Limb (tissue), 2 donors: Measurements from ENCODE around the gene SPI1.

Experiments used
- DNase-seq, 2 donors: peaks; one replicate each; pipeline ENCODE4 v3.0.0-alpha.2; 2016; ENCODE audit errors: extremely low spot score in 2 of 2

The SPI1 gene

GRCh38 chr11:47388697-47389576, 10.6 kb upstream of the SPI1 start:
- no peak for DNase-seq

- no peak for DNase-seq
These were observed 9.8 kb upstream of the SPI1 start for GRCh38 chr11:47387944-47388696.

- DNase-seq = no peak
These were observed 6.2 kb upstream of the SPI1 start for GRCh38 chr11:47384498-47384897.

GRCh38 chr11:47383071-47383470, 4.7 kb upstream of the SPI1 start:
- no peak for DNase-seq

GRCh38 chr11:47380078-47380477, 1.7 kb upstream of the SPI1 start:
- DNase-seq = no peak

GRCh38 chr11:47379317-47379716, 970 bp upstream of the SPI1 start:
- no peak for DNase-seq

- no peak for DNase-seq
These were observed 456 bp upstream of the SPI1 start for GRCh38 chr11:47378836-47379170.

GRCh38 chr11:47377571-47378009, 757 bp downstream of the SPI1 start:
- no peak for DNase-seq

- no peak for DNase-seq
These were observed 1.6 kb downstream of the SPI1 start for GRCh38 chr11:47376525-47377371.

- DNase-seq = no peak
These were observed 2.2 kb downstream of the SPI1 start for GRCh38 chr11:47376107-47376524.

- no peak for DNase-seq
These were observed 2.7 kb downstream of the SPI1 start for GRCh38 chr11:47375546-47376085.

GRCh38 chr11:47375020-47375419, 3.3 kb downstream of the SPI1 start:
- DNase-seq = no peak

- no peak for DNase-seq
These were observed 3.7 kb downstream of the SPI1 start for GRCh38 chr11:47374720-47375019.

- peak; percentile 59 to 84 for DNase-seq
These were observed 4.2 kb downstream of the SPI1 start for GRCh38 chr11:47373876-47374719.

- no peak for DNase-seq
These were observed 5.9 kb downstream of the SPI1 start for GRCh38 chr11:47372422-47372821.

- DNase-seq = no peak
These were observed 8.7 kb downstream of the SPI1 start for GRCh38 chr11:47369676-47370075.

GRCh38 chr11:47366020-47366490, 12.3 kb downstream of the SPI1 start:
- DNase-seq = no peak

- no peak for DNase-seq
These were observed 16.9 kb downstream of the SPI1 start for GRCh38 chr11:47361419-47361818.

GRCh38 chr11:47360341-47360740, 18.0 kb downstream of the SPI1 start:
- DNase-seq = no peak

- DNase-seq = peak in 1 of 2 donors; percentile 23
These were observed 18.8 kb downstream of the SPI1 start for GRCh38 chr11:47359586-47359985.

- DNase-seq = no peak
These were observed 19.2 kb downstream of the SPI1 start for GRCh38 chr11:47359162-47359561.
